SKM-1 (cell line): Measurements from ENCODE around the gene VTCN1.
"Not testable (repeated sequence)": the region's sequence is repeated elsewhere in the genome, so short reads cannot be mapped to it uniquely, and the experiment has no call there.

Source experiments
- DNase-seq: peaks from one replicate; lab custom pipeline; 2025; ENCODE audit not compliant: unreplicated experiment; lab: John Stamatoyannopoulos, UW

VTCN1 gene

GRCh38 chr1:117169871-117170596 is 40.7 kb downstream of the VTCN1 start:
- no peak for DNase-seq

GRCh38 chr1:117167402-117167801 is 43.3 kb downstream of the VTCN1 start:
- no peak for DNase-seq

GRCh38 chr1:117166076-117166475 is 44.7 kb downstream of the VTCN1 start:
- no peak for DNase-seq

GRCh38 chr1:117164209-117164608 is 46.5 kb downstream of the VTCN1 start:
- no peak for DNase-seq

- DNase-seq: no peak
These were observed 47.9 kb downstream of the VTCN1 start for GRCh38 chr1:117162816-117163215.

GRCh38 chr1:117161887-117162286 is 48.8 kb downstream of the VTCN1 start:
- no peak for DNase-seq

GRCh38 chr1:117151305-117151704 is 59.4 kb downstream of the VTCN1 start:
- not testable (repeated sequence) for DNase-seq

DNA sequence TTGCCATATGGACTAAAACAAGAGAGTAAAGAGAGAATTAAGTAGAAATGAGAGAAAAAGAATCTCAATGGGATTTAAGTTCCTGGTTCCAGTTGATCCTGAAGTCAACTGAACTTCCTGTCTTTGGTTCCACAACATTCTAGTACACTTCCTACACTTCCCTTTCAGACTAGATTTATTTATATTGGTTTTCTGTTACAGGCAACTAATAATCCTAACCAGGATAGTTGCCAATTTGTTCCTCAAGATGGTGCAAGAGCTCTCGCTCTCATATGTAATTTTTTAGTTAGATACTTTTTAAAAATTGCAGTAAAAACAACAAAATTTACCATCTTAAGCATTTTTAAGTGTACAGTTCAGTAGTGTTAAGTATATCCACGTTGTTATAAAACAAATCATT is 60.4 kb downstream of the VTCN1 start:
- DNase-seq: no peak

- DNase-seq: no peak
These were observed 62.7 kb downstream of the VTCN1 start for GRCh38 chr1:117147856-117148588.

DNA sequence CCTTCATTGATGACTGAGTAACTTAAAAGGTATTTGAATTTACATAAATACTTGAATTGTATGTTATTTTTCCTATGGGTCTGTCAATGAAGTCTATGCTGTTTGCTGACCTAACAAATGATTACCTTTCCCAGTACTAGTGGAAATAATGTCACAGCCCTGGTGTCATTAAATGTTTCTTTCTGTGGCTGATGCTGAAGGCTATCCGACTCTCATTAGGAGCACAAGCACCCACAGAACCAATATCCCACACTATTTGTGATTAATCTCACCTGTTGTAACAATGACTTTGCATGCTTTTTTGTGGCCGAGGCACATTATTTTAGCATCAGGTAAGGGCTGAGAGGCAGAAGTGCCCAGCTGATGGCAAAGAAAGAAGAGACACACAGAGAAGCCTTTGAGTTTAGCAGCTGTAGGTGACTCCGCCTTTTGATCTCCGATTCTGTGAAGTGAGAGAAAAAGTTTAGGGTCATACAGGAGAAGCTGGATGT is 63.3 kb downstream of the VTCN1 start:
- DNase-seq: no peak

DNA sequence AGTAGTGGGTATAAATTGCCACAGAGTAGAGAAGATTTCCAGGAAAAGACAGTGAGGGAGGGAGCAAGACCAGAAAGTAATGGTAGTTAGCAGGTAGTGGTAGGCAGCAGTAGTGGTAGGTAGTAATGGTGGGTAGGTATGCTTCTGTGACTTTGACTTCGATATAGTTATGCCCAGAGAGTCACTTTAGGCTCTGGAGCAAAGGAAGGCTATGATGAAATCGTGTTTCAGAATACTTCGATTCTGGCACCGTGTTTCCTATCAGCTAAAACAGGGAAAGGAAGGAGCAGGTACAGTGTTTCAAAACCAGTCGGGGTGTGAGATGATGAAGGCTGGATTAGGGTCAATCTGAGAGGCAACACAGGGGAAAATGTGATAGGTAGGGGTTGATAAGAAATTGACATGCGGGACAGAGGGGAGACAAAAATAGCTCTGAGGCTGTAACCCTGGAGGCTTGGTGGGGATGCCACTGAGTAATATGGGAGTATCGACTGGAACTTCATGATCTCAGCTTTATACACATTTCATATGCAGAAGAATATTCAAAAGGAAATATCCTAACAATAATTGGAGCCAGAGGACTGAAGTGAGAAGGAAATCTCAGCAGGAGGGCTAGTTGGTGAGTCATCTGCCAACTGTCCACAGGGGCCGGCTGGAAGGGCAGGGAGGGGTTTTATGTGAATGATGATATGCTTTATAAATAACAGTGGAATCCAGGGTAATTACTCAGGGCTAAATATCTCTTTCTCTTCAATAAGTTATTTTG is 64.0 kb downstream of the VTCN1 start:
- no peak for DNase-seq

GRCh38 chr1:117146072-117146471 is 64.7 kb downstream of the VTCN1 start:
- no peak for DNase-seq

DNA sequence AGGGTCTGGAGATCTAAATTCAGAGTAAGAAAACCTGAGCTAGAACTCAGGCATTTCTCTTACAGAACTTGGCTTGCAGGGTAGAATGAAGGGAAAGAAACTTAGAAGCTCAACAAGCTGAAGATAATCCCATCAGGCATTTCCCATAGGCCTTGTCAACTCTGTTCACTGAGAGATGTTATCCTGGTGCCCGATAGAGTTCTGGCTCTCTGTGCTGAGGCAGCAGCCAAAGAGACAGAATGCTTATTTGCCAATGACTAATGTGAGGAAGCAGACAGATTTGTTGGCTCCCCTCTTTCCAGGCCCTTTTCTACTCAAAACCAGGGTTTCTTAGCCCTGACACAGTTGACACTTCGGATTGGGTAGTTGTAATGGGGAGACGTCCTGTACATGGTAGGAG is 66.9 kb downstream of the VTCN1 start:
- DNase-seq: no peak

DNA sequence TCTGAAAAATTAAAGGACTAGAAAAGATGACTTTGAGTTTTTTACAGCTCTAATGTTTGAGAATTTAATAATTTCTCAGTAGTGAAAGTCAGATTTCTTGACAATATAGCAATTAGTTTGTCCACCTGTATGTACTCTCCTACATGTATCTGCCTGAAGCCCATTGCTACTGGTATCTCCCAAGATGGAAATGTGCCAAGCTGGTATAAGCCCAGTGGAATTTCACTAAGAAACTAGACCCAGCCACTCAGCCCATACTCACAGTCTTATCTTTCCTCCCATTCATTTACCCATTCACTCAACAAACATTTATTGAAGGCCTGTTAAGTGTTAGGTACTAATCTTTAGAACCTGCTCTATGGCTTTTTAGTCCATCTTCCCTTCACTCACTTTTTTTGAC is 67.6 kb downstream of the VTCN1 start:
- DNase-seq: no peak

DNA sequence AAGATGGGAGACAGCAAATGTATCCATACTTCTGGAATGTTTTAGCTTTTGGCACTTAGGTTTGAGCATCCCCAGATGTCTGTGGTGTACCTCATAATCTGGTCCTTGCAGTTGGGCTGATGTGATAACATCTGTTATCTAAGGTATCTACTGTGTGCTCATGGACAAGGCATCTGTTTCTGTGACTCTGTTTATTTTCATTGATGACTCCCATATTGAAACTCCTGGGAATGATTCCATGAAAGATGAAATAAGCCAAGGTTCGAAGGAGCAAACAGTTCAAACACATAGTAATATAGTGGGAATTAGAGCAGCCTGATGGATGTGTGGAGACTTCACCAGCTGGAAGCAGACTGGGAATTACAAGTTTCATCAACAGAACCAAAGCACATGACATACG is 68.5 kb downstream of the VTCN1 start:
- DNase-seq: no peak

GRCh38 chr1:117138561-117138960 is 72.2 kb downstream of the VTCN1 start:
- DNase-seq: no peak

- no peak for DNase-seq
These were observed 72.6 kb downstream of the VTCN1 start for GRCh38 chr1:117138106-117138505.

DNA sequence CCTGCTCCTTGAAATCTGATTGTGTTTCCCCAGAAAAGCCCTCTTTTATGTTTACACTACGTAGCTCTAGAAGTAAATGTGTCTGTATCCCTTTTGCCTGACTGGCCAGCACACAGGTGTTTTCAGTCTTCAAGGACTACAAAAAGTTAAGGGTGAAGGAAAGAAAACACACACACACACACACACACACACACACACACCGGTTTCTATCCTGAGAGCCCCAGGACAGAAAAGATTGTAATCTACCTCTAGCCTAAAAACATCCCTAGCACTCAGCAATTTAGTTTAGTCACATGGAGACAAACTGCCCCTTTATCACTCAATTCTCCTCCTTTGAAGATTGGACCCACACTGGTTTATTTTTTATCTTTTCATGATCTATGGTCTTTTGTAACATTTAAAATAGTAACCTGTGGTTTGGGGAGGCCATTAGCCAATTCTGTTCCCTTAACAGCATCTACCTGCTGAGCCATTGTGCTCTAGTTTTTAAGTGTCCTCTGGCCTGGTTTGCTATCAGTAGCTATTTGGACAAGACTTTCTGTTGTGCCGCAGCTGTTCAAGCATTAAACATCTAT is 73.4 kb downstream of the VTCN1 start:
- no peak for DNase-seq

DNA sequence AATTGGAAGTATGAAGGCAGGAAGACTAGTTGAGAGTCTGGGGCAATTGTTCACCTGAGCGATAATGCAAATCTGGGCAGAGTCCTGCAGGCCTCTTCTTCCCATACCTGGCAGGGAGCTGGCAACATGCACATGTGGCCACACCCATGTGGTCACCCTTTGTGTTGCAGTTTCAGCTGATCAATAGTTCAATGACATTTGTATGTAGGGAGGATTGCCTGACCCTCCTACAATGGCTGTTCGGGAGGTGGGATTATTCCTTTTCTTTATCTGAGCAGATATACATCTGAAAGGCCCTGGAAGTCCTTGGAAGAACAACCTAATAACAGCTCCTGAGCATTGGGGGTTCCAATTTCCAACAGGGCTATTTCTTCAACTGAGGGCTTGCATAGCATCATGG is 74.0 kb downstream of the VTCN1 start:
- DNase-seq: no peak

- no peak for DNase-seq
These were observed 75.4 kb downstream of the VTCN1 start for GRCh38 chr1:117135329-117135728.

DNA sequence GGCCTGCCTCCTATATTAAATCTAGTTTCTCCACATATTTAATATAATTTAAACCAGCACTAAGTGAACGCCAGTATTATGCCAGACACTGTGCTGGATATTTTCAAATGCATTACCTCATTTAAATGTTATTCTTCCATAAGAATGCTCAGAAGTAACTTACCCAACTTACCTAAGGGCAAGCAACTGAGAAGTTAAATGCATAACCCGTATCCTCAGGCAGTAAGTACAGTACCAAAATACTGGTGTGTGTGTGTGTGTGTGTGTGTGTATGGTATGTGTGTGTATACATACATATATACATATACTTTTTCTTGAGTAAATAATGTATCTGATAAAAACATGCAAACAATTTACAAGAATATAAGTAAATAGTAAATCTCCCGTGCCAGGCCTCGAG is 80.2 kb downstream of the VTCN1 start:
- DNase-seq: no peak
